Parathyroid adenoma (tissue), 2 donors: ENCODE data around the gene CHST11.

Experiments
- H2AFZ ChIP-seq: fragments of 300-600 bp; sonication (generic); one replicate; pipeline ENCODE4 v1.7.0; 2017; ENCODE audit warnings: antibody characterized with exemption, mild to moderate bottlenecking
- H3K27ac ChIP-seq: fragments of 300-600 bp; sonication (generic); one replicate; pipeline ENCODE4 v1.7.0; 2017
- H3K27me3 ChIP-seq: fragments of 300-600 bp; sonication (generic); one replicate; pipeline ENCODE4 v1.7.0; 2017; ENCODE audit warnings: low read length; ENCODE audit not compliant: control insufficient read depth, insufficient read depth
- H3K36me3 ChIP-seq: fragments of 300-600 bp; sonication (generic); one replicate; pipeline ENCODE4 v1.7.0; 2017; ENCODE audit warnings: low read length; ENCODE audit not compliant: control insufficient read depth, insufficient read depth
- H3K4me1 ChIP-seq: fragments of 300-600 bp; sonication (generic); one replicate; pipeline ENCODE4 v1.7.0; 2017; ENCODE audit warnings: control low read depth
- H3K4me2 ChIP-seq: fragments of 300-600 bp; sonication (generic); one replicate; pipeline ENCODE4 v1.7.0; 2017; ENCODE audit warnings: low read length
- H3K4me3 ChIP-seq: fragments of 300-600 bp; sonication (generic); one replicate; pipeline ENCODE4 v1.7.0; 2017; ENCODE audit warnings: low read depth, low read length
- H3K79me2 ChIP-seq: fragments of 300-600 bp; sonication (generic); one replicate; pipeline ENCODE4 v1.7.0; 2017; ENCODE audit warnings: control low read depth
- H3K9ac ChIP-seq: fragments of 300-600 bp; sonication (generic); one replicate; pipeline ENCODE4 v1.7.0; 2017; ENCODE audit warnings: mild to moderate bottlenecking
- H3K9me3 ChIP-seq: fragments of 300-600 bp; sonication (generic); one replicate; pipeline ENCODE4 v1.7.0; 2017; ENCODE audit warnings: low read length; ENCODE audit not compliant: control insufficient read depth
- CTCF ChIP-seq: fragments of 300-600 bp; sonication (generic); IDR thresholded peaks from one replicate; pipeline ENCODE4 v1.7.0; 2017; ENCODE audit warnings: antibody characterized with exemption, mild to moderate bottlenecking
- donor health status: primary hyperparathyroidism.

CHST11 gene

GRCh38 chr12:104649921-104650320 lies 193.2 kb downstream of the CHST11 start:
- H3K79me2 ChIP-seq, result no peaks in the 10 kb centered on the region
- no peak overlapping the region for H3K4me2 ChIP-seq
- no peak overlapping the region for H2AFZ ChIP-seq
- no peak overlapping the region for H3K9ac ChIP-seq
- no peaks in the 10 kb centered on the region for H3K4me1 ChIP-seq
- H3K36me3 ChIP-seq, result no peaks in the 10 kb centered on the region
- H3K4me3 ChIP-seq, result no peak overlapping the region
- TF ChIP-seq CTCF, result no peak
- H3K27ac ChIP-seq, result no peak overlapping the region
- no peaks in the 10 kb centered on the region for H3K9me3 ChIP-seq
- no peaks in the 10 kb centered on the region for H3K27me3 ChIP-seq

GRCh38 chr12:104650541-104650940 lies 193.8 kb downstream of the CHST11 start:
- Histone ChIP-seq H3K36me3 (no peaks in the 10 kb centered on the region), H2AFZ (no peak overlapping the region), H3K27ac (no peak overlapping the region), H3K4me1 (no peaks in the 10 kb centered on the region), H3K9me3 (no peaks in the 10 kb centered on the region), H3K4me2 (no peak overlapping the region), H3K27me3 (no peaks in the 10 kb centered on the region), H3K4me3 (no peak overlapping the region), H3K9ac (no peak overlapping the region), H3K79me2 (no peaks in the 10 kb centered on the region)
- no peak for TF ChIP-seq CTCF

- Histone ChIP-seq H3K36me3 (no peaks in the 10 kb centered on the region), H3K9me3 (no peaks in the 10 kb centered on the region), H2AFZ (no peak overlapping the region), H3K4me1 (peaks cover 5% of the 10 kb centered on the region), H3K27ac (no peak overlapping the region), H3K4me2 (no peak overlapping the region), H3K9ac (no peak overlapping the region), H3K79me2 (no peaks in the 10 kb centered on the region), H3K4me3 (no peak overlapping the region), H3K27me3 (no peaks in the 10 kb centered on the region)
- no peak for TF ChIP-seq CTCF
These were observed 195.1 kb downstream of the CHST11 start for GRCh38 chr12:104651811-104652210.

GRCh38 chr12:104652358-104652757 lies 195.6 kb downstream of the CHST11 start:
- Histone ChIP-seq H2AFZ (no peak overlapping the region), H3K9ac (no peak overlapping the region), H3K9me3 (no peaks in the 10 kb centered on the region), H3K4me3 (no peak overlapping the region), H3K27me3 (no peaks in the 10 kb centered on the region), H3K4me1 (peaks cover 11% of the 10 kb centered on the region), H3K27ac (no peak overlapping the region), H3K4me2 (no peak overlapping the region), H3K79me2 (no peaks in the 10 kb centered on the region), H3K36me3 (no peaks in the 10 kb centered on the region)
- TF ChIP-seq CTCF, result no peak

- H3K9me3 ChIP-seq, result no peaks in the 10 kb centered on the region
- no peak overlapping the region for H3K4me2 ChIP-seq
- peaks cover 11% of the 10 kb centered on the region for H3K4me1 ChIP-seq
- no peak overlapping the region for H3K4me3 ChIP-seq
- no peaks in the 10 kb centered on the region for H3K27me3 ChIP-seq
- H3K9ac ChIP-seq, result no peak overlapping the region
- H2AFZ ChIP-seq, result no peak overlapping the region
- no peak for TF ChIP-seq CTCF
- no peaks in the 10 kb centered on the region for H3K36me3 ChIP-seq
- H3K27ac ChIP-seq, result no peak overlapping the region
- H3K79me2 ChIP-seq, result no peaks in the 10 kb centered on the region
These were observed 196.2 kb downstream of the CHST11 start for GRCh38 chr12:104652910-104653309.
